ENCODE measurements around the gene THPO.

Gene THPO

GRCh38 chr3:184377882-184378445, at the start of gene THPO:
TSS of gene THPO (minus strand) at chr3:184378207. CDS start at chr3:184376259, 1,948 bp downstream.
- DNase-seq (ENCODE audit: low spot score) = no peak

DNA sequence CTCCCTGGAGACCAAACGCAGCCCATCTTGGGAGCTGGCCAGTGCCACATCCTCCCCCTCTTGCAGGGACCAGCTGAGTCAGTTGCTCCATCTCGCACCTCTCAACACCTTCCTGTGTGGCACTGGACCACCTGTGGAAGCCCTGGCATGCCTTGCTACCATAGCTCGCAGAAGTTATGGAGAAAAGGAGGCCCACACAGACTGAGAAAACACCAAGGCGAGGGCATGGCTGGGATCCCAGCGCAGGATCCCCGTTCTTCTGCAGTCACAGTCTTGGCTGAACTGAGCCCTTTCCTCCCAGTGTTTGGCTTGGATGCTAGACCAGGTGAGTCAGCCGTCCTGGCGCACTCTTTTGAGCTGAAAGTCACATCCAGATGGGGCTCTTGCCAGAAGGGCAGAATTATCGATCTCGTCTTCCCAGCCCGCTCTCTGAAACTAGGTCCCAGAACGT, 48.7 kb upstream of the THPO start:
- DNase-seq (ENCODE audit: low spot score) = no peak

- no peak for DNase-seq (ENCODE audit: low spot score)
Observed at GRCh38 chr3:184423561-184423960, 45.6 kb upstream of the THPO start.

- DNase-seq (ENCODE audit: low spot score) = no peak
Observed at GRCh38 chr3:184419171-184419570, 41.2 kb upstream of the THPO start.

- DNase-seq (ENCODE audit: low spot score) = peak; percentile 81
Observed at GRCh38 chr3:184417619-184418327, 39.8 kb upstream of the THPO start.

DNA sequence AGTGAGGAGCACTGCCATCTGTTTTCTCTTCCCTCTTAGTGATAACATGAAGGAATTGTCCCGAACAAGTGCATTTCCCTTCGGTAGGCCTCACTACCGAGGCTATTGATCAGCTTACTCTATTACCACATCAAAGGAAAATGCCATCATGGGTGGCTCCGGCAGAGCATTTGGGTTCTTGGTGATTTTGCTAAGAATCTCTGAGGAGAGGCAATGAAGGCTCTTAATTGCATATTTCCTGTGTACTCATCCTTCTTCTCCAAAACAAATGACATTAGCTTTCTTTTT, 37.1 kb upstream of the THPO start:
- no peak for DNase-seq (ENCODE audit: low spot score)

DNA sequence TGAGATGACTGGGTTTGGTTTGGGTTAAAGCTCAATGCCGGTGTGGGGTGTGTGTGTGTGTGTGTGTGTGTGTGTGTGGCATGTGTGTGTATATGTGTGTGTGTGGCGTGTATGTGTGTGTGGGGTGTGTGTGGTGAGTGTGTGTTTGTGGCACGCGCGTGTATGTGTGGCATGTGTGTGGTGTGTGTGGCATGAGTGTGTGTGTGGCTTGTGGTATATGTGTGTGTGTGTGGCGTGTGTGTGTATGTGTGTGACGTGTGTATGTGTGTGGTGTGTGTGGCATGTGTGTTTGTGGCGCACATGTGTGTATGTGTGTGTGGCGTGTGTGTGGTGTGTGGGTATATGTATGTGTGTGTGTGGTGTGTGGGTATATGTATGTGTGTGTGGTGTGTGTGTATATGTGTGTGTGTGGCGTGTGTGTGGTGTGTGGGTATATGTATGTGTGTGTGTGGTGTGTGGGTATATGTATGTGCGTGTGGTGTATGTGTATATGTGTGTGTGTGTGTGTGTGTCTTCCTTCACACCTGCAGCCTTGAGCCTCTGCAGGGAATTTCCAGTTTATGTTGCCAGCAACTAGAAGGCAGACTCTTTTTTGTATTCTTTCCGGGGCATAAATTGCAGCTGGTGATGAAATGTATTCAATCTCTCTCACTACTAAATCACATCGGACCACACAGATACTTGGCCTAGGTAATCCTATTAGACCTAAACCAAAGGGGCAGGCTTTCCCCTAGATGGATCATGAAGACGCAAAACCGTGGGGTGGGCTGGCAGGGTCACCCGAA, 36.6 kb upstream of the THPO start:
- DNase-seq (ENCODE audit: low spot score) = no peak

DNA sequence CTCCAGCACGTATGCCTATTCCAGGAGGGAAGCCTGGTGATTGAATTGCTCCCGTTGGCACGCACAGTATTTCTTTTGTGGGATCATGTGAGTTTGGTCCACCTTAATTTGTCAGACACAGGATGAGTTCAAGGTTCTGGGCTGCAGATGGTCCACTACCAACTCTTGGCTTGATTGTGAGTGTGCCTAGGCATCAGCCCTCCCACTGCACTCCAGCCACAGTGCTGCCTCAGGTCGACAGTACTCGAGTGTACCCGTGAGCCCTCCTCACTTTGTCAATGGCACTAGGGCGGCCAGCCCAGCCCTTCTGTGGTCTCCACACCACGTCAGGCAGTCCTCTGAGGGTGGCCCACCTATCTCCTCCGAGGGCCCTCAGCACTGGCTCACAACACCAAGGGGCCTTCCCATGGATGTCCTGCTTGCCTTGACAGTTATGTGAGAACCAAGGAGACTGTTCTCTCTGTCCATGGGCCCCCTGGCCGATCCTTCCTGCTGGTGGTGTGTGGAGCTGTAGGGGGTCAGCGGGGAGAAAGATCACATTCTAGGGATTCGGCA, 32.0 kb upstream of the THPO start:
- no peak for DNase-seq (ENCODE audit: low spot score)

- DNase-seq (ENCODE audit: low spot score) = no peak
Observed at GRCh38 chr3:184409331-184409926, 31.4 kb upstream of the THPO start.

- peak; percentile 72 for DNase-seq (ENCODE audit: low spot score)
Observed at GRCh38 chr3:184405075-184406030, 27.3 kb upstream of the THPO start.

- DNase-seq (ENCODE audit: low spot score) = no peak
Observed at GRCh38 chr3:184399410-184399809, 21.4 kb upstream of the THPO start.

GRCh38 chr3:184395320-184395660, 17.3 kb upstream of the THPO start:
- DNase-seq (ENCODE audit: low spot score) = no peak

GRCh38 chr3:184391266-184391665, 13.3 kb upstream of the THPO start:
- no peak for DNase-seq (ENCODE audit: low spot score)

- DNase-seq (ENCODE audit: low spot score) = no peak
Observed at GRCh38 chr3:184389935-184390528, 12.0 kb upstream of the THPO start.

- no peak for DNase-seq (ENCODE audit: low spot score)
Observed at GRCh38 chr3:184389384-184389783, 11.4 kb upstream of the THPO start.

- no peak for DNase-seq (ENCODE audit: low spot score)
Observed at GRCh38 chr3:184388936-184389230, 10.9 kb upstream of the THPO start.

DNA sequence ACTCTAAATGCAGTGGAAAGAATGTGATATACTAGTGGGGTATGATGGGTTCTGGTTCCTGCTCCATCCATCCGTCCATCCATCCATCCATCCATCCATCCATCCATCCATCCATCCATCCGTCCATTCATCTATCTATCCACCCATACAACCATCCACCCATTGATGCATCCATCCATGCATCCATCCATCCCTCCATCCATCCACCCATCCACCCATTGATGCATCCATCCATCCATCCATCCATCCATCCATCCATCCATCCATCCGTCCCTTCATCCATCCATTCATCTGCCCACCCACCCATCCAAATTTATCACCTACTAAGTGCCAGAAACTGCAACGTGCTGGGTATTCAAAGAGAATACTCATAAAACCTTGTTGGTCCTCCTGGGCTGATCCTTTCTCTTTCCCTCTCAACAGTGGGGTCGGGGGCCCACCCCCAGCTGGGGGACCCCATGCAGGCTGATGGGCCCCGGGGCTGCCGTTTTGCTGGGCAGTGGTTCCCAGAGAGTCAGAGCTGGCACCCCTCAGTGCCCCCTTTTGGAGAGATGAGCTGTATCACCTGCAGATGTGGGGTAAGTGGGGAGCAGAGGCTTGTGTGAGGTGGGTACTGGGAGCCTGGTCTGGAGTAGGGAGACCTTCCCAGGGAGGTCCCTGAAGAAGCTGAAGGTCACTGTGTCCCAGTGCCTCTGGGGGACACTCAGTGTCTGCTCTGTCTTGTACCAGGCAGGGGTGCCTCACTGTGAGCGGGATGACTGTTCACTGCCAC, 10.3 kb upstream of the THPO start:
- no peak for DNase-seq (ENCODE audit: low spot score)

DNA sequence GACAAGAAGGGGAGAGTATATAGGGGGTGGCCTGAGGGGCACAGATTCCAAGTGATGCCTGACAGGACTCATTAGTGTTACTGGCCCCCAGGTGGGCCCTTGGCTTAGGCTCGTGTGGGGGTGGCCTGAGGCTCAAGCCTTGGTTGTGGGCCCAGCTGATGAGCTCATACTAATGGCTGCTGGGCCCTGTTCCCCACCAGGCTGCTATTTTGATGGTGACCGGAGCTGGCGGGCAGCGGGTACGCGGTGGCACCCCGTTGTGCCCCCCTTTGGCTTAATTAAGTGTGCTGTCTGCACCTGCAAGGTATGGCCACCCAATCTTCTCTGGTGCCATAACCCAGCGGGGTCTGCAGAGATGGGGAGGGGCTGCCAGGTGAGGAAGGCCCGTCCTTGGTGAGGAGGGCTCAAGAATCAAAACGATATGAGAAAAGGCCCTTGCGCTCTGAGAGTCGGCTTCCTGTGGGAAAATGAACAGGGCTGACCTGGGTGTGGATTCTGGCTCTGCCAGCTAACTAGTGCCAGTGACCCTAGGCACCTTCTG, 9.2 kb upstream of the THPO start:
- DNase-seq (ENCODE audit: low spot score) = no peak

GRCh38 chr3:184386047-184386806, 8.2 kb upstream of the THPO start:
- DNase-seq (ENCODE audit: low spot score) = no peak

All from Ammon's horn (tissue), 1 donor.